ENCODE data around the gene PAH. TPM values are rescaled to one million over a fixed set of nuclear protein-coding genes. Genes with fewer than 3 reads are reported as not detected.

Gene PAH
- polyA plus RNA-seq, 2 of the 4 experiments (the other 2 are of a cell fraction) = not detected

DNA sequence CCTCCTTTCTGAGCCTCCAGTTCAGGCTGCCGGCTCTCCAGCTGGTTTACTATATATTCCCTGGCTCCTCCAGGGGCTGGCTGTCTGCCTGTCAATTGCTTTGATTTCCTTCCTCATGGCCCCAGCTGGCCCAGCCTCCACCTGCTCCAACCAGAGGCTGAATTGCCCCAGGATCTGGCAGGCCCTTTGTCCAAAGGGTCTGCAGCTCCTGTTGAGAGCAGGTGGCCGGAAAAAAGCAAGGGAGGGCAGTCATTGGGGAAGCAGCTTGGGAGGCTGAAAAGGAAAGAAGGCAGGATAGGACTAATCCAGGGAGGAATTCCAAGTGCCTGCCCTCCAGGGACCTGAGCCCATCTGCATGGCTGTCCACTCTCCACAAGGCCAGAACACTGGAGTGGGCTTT lies 25.3 kb downstream of the PAH start:
- no peaks in the 10 kb centered on the region for H3K4me1 ChIP-seq
- WGBS (ENCODE audit: missing lambda C conversion rate) = 22% methylated on average over 2 of the region's 2 CpGs
- H3K4me3 ChIP-seq = no peak overlapping the region
- TF ChIP-seq HOXB13 (CRISPR knock-in tag; IDR thresholded peaks at IDR 0.05; ENCODE audit: low read depth) = no peak
- no peak for TF ChIP-seq EHF (CRISPR knock-in tag; IDR thresholded peaks at IDR 0.05)
- no peak for TF ChIP-seq RAD21 (conservative IDR thresholded peaks at IDR 0.05 in 1 of 2, IDR thresholded peaks at IDR 0.05 in 1 of 2)
- TF ChIP-seq, protein P1, sequence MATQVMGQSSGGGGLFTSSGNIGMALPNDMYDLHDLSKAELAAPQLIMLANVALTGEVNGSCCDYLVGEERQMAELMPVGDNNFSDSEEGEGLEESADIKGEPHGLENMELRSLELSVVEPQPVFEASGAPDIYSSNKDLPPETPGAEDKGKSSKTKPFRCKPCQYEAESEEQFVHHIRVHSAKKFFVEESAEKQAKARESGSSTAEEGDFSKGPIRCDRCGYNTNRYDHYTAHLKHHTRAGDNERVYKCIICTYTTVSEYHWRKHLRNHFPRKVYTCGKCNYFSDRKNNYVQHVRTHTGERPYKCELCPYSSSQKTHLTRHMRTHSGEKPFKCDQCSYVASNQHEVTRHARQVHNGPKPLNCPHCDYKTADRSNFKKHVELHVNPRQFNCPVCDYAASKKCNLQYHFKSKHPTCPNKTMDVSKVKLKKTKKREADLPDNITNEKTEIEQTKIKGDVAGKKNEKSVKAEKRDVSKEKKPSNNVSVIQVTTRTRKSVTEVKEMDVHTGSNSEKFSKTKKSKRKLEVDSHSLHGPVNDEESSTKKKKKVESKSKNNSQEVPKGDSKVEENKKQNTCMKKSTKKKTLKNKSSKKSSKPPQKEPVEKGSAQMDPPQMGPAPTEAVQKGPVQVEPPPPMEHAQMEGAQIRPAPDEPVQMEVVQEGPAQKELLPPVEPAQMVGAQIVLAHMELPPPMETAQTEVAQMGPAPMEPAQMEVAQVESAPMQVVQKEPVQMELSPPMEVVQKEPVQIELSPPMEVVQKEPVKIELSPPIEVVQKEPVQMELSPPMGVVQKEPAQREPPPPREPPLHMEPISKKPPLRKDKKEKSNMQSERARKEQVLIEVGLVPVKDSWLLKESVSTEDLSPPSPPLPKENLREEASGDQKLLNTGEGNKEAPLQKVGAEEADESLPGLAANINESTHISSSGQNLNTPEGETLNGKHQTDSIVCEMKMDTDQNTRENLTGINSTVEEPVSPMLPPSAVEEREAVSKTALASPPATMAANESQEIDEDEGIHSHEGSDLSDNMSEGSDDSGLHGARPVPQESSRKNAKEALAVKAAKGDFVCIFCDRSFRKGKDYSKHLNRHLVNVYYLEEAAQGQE (IDR thresholded peaks at IDR 0.05) = no peak
- no peak for TF ChIP-seq GATA3 (IDR thresholded peaks at IDR 0.05; ENCODE audit: borderline replicate concordance)
- TF ChIP-seq, protein P2, sequence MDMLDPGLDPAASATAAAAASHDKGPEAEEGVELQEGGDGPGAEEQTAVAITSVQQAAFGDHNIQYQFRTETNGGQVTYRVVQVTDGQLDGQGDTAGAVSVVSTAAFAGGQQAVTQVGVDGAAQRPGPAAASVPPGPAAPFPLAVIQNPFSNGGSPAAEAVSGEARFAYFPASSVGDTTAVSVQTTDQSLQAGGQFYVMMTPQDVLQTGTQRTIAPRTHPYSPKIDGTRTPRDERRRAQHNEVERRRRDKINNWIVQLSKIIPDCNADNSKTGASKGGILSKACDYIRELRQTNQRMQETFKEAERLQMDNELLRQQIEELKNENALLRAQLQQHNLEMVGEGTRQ (IDR thresholded peaks at IDR 0.05) = no peak
- TF ChIP-seq, protein P3, sequence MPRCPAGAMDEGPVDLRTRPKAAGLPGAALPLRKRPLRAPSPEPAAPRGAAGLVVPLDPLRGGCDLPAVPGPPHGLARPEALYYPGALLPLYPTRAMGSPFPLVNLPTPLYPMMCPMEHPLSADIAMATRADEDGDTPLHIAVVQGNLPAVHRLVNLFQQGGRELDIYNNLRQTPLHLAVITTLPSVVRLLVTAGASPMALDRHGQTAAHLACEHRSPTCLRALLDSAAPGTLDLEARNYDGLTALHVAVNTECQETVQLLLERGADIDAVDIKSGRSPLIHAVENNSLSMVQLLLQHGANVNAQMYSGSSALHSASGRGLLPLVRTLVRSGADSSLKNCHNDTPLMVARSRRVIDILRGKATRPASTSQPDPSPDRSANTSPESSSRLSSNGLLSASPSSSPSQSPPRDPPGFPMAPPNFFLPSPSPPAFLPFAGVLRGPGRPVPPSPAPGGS (IDR thresholded peaks at IDR 0.05) = no peak
- TF ChIP-seq, protein P4, sequence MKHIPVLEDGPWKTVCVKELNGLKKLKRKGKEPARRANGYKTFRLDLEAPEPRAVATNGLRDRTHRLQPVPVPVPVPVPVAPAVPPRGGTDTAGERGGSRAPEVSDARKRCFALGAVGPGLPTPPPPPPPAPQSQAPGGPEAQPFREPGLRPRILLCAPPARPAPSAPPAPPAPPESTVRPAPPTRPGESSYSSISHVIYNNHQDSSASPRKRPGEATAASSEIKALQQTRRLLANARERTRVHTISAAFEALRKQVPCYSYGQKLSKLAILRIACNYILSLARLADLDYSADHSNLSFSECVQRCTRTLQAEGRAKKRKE (CRISPR knock-in tag; IDR thresholded peaks at IDR 0.05; ENCODE audit: low read depth) = no peak
- TF ChIP-seq POLR2AphosphoS2 (conservative IDR thresholded peaks at IDR 0.05; ENCODE audit: low read length) = no peak
- TF ChIP-seq MAX (IDR thresholded peaks at IDR 0.05) = no peak
- TF ChIP-seq FOXS1 (CRISPR knock-in tag; IDR thresholded peaks at IDR 0.05) = no peak
- TF ChIP-seq JUNB (IDR thresholded peaks at IDR 0.05) = no peak
- no peak for TF ChIP-seq ZC3H11A (IDR thresholded peaks at IDR 0.05)
- no peak for TF ChIP-seq HEYL (CRISPR knock-in tag; IDR thresholded peaks at IDR 0.05)
- TF ChIP-seq HOXA7 (CRISPR knock-in tag; IDR thresholded peaks at IDR 0.05) = no peak
- no peak for TF ChIP-seq KDM1A (IDR thresholded peaks at IDR 0.05; ENCODE audit: low read depth)
- ChIA-PET CTCF (interaction anchor here (1.1 to 2.5 kb wide), 4 partner anchors 9 to 658 kb away, joined by 3 to 18 read pairs (median 4); no protein-coding TSS in a partner anchor), POLR2A (no interaction called here)
- no peak overlapping the region for H3K4me2 ChIP-seq
- no peak for FAIRE-seq
- H3K27ac ChIP-seq = no peak overlapping the region
- no peak; a peak in 1 of 6 replicates for ATAC-seq
- DNase-seq (ENCODE audit: low read depth in 1 of 2, low spot score in 1 of 2) = no peak
- H3K9me3 ChIP-seq = no peaks in the 10 kb centered on the region

DNA sequence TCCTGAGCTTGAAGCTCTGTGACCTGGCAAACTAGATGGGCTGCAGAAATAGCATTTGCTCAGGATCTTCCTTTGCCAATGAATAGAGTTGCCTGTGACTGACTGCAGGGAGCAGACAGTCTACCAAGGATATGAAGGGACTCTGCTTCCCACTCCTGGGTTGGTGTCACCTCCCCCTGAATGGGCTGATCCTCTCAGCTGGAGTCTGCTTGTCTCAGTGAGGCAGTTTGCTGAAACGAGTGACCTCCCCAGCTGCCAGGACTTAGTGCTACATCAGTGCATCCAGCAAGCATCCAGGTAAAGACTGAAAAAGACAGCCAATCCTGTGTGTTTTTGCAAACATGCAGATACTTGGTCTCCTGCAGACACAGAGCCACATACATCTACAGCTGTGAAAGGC lies 28.5 kb downstream of the PAH start:
- Histone ChIP-seq H3K4me2 (no peak overlapping the region), H3K27ac (no peak overlapping the region), H3K4me1 (no peaks in the 10 kb centered on the region), H3K4me3 (no peak overlapping the region), H3K9me3 (no peaks in the 10 kb centered on the region)
- ChIA-PET POLR2A (no interaction called here), CTCF (interaction anchor here (1.3 to 3.8 kb wide), 2 partner anchors 9 to 660 kb away, joined by 6 to 14 read pairs; no protein-coding TSS in a partner anchor)
- FAIRE-seq (no peak), ATAC-seq (no peak), DNase-seq (ENCODE audit: low read depth in 1 of 2, low spot score in 1 of 2) (no peak)
- WGBS (ENCODE audit: missing lambda C conversion rate) = 0% methylated on average over 1 of the region's 1 CpG
- no peak for TF ChIP-seq CHD4 (IDR thresholded peaks at IDR 0.05; ENCODE audit: borderline replicate concordance)
- TF ChIP-seq HOXB13 (CRISPR knock-in tag; IDR thresholded peaks at IDR 0.05; ENCODE audit: low read depth) = no peak
- TF ChIP-seq, protein P1 (IDR thresholded peaks at IDR 0.05) = no peak
- TF ChIP-seq RCOR1 (IDR thresholded peaks at IDR 0.05; ENCODE audit: low read depth, low read length) = no peak
- TF ChIP-seq ESRRA (IDR thresholded peaks at IDR 0.05; ENCODE audit: borderline replicate concordance, low read length) = no peak
- TF ChIP-seq ZC3H11A (IDR thresholded peaks at IDR 0.05) = no peak
- TF ChIP-seq, protein P2 (IDR thresholded peaks at IDR 0.05) = no peak
- no peak for TF ChIP-seq MAX (IDR thresholded peaks at IDR 0.05)
- TF ChIP-seq, protein P3 (IDR thresholded peaks at IDR 0.05) = no peak
- TF ChIP-seq TFCP2L1 (CRISPR knock-in tag; IDR thresholded peaks at IDR 0.05) = no peak
- TF ChIP-seq ZSCAN20 (CRISPR knock-in tag; IDR thresholded peaks at IDR 0.05) = no peak
- TF ChIP-seq HEYL (CRISPR knock-in tag; IDR thresholded peaks at IDR 0.05) = no peak
- TF ChIP-seq CBX8 (IDR thresholded peaks at IDR 0.05) = no peak
- TF ChIP-seq NPAS2 (CRISPR knock-in tag; IDR thresholded peaks at IDR 0.05; ENCODE audit: borderline replicate concordance) = no peak
